HG02588 (cell line): ENCODE data around the gene IFIT5.
"Not testable (repeated sequence)": the region's sequence is repeated elsewhere in the genome, so short reads cannot be mapped to it uniquely, and the experiment has no call there.

Source experiments
- ATAC-seq: cut with Tn5 transposase; IDR thresholded peaks from one replicate; pipeline ENCODE4 v1.9.1; 2021; ENCODE audit warnings: mild to moderate bottlenecking, moderate library complexity; ENCODE audit not compliant: unreplicated experiment

Gene IFIT5

DNA sequence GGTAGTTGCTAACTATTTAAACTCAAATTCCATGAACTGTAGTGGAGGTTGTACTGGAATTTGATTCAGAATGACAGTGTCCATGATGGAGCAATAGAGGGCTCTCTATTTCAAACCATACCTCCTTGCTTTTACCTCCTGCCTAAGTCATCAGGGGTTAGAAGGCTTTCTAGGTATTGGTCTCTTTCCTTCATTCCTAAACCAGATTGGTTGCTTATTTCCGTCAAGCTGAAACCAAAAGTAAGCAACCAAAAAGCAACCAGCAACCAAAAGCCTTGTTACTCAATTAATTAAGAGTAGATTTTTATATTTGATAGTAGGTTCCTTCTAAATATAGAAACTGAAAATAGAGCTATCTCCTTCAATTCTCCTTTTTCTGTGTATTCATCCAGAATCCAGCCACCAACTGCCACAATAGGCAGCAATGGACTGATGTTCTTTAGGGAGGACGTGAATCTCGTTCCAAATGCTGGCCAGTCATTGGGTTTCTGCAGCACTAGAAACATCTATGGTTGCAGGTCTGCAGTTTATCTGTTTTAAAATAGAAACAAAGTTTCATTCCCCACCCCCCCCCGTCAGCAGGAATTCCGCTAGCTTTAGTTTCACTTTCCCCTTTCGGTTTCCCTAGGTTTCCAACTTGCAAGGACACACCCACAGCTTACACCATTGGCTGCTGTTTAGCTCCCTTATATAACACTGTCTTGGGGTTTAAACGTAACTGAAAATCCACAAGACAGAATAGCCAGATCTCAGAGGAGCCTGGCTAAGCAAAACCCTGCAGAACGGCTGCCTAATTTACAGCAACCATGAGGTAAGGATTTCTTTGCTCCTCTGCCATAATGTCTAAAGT, 22.2 kb upstream of the IFIT5 start, which contains the start of gene IFIT1:
TSS of gene IFIT1 (plus strand) at position 717 of the 850 bp plus-strand sequence. CDS start at position 807, 90 bp downstream.
- ATAC-seq: peak; percentile 79

DNA sequence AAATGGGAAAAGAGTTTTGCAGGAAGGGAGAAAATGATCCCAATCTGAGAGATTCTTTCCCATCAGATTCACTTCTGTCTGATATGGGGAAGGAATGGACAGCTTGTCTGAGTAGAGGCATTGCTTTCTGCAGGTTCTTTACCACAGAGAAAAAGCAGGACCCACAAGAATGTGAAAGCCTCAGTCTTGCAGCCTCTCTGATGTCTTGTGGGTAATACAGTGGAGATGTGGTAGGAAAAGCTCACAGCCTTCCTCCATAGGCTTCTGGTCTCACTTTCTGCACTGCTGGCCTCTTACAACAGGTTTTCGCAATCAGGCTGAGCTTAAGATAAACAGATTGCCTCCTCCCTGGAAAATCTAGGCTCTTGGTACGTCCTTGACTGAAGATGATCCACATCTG, 21.4 kb upstream of the IFIT5 start:
- ATAC-seq: peak; percentile 35

DNA sequence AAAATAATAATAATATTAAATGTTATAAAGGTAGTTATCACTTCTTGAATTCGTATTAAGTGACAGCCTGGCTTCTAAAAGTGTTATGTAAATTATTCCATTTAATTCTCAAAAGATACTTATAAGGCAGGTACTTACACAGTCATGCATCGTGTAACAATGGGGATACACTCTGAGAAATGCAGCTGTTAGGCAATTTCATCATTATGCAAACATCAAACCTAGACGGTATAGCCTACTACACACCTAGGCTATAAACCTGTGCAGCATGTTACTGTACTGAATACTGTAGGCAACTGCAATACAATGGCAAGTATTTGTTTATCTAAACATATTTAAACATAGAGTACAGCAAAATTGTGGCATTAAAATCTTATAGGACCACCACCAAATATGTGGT, 20.5 kb upstream of the IFIT5 start:
- no peak for ATAC-seq

DNA sequence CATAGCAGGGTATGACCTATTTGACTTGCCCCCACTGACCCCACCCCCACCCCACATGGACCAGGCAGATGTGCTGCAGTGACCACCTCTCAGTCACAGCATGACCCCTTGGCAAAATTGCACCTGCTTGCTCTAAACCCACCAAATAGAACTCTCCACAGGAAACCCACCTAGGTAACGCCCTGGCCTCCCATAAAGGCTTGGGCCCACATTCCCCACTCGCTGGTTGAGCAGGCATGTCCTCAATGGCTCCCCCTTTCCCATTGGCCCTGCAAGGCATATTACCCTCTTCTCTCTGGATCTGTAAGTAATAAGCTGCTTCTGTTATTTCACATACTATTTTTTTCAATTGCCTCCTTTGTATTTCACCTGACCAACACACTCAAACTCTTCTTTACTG, 19.2 kb upstream of the IFIT5 start:
- ATAC-seq: no peak

DNA sequence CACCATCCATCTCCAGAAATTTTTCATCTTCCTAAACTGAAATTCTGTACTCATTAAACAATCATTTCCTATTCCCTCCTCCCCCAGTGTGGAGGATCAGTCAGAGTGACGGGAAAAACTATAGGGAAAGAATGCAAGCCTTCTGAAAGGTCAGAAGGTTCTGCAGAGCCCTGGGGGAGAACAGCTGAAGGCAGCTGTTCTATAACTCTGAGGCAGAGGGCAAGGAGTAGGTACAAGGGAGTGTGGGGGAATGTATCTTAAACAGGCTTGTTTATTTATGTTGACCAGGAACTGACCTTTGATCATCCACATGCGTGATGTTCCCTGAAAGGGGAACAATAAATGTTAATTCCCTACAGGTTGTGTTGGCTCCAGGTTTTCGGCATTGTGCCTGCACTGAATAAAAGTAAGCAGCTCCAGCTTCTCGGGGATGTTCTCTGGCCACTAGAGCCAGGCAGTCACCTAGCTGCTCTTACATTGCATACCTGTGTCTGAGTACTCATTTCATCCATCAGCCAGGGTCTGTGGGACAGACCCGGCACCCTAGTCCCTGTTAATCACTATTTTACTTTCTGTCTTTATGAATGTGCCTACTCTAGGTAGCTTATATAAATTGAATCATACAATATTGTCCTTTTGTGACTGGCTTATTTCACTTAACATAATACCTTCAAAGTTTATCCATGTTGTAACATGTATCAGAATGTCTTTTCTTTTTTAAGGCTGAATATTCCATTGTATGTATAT, 16.2 kb upstream of the IFIT5 start:
- no peak for ATAC-seq

DNA sequence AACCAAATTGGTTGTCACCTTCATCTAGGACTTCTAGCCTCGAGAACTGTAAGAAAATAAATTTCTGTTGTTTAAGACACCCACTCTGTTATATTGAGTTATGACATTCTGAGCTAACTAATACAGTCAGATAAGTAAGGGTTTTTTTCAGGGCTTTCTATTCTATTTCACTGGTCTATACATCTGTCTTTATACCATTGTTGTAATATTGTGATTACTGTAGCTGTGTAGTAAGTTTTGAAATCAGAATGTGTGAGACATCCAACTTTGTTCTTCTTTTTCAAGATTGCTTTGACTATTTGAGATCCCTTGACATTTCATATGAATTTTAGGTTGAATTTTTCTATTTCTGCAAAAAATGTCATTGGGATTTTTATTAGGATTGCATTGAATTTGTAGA, 14.4 kb upstream of the IFIT5 start:
- no peak for ATAC-seq

DNA sequence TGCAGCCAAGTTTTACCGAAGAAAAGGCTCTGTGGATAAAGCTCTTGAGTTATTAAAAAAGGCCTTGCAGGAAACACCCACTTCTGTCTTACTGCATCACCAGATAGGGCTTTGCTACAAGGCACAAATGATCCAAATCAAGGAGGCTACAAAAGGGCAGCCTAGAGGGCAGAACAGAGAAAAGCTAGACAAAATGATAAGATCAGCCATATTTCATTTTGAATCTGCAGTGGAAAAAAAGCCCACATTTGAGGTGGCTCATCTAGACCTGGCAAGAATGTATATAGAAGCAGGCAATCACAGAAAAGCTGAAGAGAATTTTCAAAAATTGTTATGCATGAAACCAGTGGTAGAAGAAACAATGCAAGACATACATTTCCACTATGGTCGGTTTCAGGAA, 11.3 kb upstream of the IFIT5 start:
- ATAC-seq: no peak

DNA sequence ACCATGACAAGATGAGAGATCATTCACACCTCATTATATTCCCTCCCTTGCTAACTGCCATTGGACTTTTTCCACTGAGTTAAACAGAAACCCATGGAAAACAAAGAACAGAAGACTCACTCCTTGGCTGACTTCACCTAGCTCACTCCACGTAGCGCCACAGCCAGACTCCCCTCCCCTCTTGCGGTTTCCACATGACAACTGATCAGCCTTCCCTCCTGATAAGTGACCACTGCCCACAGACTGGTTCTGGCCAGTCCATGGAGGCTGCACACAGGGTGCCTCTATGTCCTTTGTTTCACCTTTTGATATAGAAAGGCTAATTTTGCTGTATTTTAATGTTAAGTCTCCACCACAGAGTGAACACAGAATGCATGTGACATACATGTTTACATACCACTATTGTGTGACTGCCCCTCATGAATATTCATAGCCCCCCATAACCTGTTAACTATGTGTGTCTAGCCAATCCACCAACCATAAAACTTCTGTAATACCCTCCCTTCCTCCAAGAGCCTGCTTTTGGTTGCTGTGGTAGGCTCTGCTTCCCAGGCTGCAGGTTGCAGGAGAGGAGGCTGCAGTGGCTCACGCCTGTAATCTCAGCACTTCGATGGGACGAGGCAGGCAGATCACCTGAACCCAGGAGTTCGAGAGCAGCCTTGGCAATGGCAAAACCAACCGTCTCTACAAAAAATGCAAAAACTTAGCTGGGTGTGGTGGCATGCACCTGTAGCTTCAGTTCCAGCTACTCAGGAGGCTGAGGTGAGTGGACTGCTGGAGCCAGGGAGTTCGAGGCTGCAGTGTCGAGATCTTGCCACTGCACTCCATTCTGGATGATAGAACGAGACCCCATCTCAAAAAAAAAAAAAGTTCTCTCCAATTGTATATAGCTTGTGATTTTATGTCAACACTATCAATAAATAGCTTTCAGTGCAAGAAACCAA, 10.0 kb upstream of the IFIT5 start:
- ATAC-seq: no peak

DNA sequence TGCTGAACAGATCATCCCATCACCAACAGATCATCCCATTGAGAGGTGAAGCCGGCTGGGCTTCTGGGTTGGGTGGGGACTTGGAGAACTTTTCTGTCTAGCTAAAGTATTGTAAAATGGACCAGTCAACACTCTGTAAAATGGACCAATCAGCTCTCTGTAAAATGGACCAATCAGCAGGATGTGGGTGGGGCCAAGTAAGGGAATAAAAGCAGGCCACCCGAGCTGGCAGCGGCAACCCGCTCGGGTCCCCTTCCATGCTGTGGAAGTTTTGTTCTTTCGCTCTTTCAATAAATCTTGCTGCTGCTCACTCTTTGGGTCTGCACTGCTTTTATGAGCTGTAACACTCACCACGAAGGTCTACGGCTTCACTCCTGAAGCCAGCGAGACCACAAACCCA, 8.2 kb upstream of the IFIT5 start:
- not testable (repeated sequence) for ATAC-seq

DNA sequence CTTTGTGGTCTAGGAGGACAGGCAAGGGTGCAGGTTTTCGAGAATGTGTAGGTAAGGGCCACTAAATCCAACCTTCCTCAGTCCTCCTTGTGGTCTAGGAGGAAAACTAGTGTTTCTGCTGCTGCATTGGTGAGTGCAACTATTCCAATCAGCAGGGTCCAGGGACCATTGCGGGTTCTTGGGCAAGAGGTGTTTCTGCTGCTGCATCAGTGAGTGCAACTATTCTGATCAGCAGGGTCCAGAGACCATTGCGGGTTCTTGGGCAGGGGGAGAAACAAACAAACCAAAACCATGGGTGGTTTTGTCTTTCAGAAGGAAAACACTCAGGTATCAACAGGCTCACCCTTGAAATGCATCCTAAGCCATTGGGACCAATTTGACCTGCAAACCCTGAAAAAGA, 6.6 kb upstream of the IFIT5 start:
- not testable (repeated sequence) for ATAC-seq

DNA sequence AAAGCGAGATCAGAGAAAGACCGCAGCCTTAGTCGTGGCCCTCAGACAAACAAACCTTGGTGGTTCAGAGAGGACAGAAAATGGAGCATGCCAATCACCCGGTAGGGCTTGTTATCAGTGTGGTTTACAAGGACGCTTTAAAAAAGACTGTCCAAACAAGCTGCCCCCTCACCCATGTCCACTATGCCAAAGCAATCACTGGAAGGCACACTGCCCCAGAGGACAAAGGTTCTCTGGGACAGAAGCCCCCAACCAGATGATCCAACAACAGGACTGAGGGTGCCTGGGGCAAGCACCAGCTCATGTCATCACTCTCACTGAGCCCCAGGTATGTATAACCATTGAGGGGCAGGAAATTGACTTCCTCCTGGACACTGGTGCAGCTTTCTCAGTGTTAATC, 5.1 kb upstream of the IFIT5 start:
- not testable (repeated sequence) for ATAC-seq

DNA sequence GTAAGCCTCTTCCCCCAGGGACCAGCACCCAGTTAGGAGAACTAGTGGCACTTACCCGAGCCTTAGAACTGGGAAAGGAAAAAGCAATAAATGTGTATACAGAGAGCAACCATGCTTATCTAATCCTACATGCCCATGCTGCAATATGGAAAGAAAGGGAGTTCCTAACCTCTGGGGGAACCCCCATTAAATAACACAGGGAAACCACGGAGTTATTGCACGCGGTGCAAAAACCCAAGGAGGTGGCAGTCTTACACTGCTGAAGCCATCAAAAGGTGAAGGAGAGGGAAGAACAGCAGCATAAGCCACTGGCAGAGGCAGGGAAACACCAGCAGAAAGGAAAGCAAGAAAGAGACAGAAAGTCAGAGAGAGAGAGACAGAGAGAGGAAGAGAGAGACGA, 3.8 kb upstream of the IFIT5 start:
- not testable (repeated sequence) for ATAC-seq

DNA sequence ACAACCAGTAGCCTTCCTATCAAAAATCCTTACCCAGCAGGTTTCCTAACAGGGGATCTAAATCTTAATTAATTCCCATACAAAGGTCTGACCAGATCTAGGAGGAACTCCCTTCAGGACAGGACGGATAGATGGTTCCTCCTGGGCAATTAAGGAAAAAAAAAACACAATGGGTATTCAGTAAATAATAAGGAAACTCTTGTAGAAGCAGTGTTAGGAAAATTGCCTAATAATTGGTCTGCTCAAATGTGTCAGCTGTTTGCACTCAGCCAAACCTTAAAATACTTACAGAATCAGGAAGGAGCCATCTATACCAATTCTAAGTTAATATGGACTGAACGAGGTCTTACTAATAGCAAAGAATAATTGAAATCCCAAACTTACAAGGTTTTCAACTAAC, 3.2 kb upstream of the IFIT5 start:
- not testable (repeated sequence) for ATAC-seq

DNA sequence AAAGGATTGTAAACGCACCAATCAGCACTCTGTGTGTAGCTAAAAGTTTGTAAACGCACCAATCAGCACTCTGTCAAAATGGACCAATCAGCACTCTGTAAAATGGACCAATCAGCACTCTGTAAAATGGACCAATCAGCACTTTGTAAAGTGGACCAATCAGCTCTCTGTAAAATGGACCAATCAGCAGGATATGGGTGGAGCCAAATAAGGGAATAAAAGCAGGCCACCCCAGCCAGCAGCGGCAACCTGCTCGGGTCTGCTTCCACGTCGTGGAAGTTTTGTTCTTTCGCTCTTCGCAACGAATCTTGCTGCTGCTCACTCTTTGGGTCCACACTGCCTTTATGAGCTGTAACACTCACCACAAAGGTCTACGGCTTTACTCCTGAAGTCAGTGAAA, 2.1 kb upstream of the IFIT5 start:
- ATAC-seq: not testable (repeated sequence)

DNA sequence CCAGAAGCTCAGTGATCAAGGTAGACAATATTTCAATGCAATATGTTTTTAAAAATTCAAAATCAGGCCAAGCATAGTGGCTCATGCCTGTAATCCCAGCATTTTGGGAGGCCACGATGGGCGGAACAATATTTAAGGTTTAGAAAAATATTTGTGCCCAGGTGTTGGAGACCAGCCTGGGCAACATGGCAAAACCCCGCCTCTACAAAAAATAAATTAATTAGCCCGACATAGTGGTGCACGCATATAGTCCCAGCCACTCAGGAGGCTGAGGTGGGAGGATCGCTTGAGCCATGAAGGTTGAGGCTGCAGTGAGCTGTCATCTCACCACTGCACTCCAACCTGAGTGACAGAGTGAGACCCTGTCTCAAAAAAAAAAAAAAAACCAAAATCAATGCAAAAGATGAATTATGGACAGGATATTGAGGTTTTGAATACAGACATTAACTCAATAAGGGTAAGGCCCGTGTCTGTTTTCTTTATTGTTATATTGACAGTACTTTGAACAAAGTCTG, 913 bp upstream of the IFIT5 start:
- ATAC-seq: no peak

DNA sequence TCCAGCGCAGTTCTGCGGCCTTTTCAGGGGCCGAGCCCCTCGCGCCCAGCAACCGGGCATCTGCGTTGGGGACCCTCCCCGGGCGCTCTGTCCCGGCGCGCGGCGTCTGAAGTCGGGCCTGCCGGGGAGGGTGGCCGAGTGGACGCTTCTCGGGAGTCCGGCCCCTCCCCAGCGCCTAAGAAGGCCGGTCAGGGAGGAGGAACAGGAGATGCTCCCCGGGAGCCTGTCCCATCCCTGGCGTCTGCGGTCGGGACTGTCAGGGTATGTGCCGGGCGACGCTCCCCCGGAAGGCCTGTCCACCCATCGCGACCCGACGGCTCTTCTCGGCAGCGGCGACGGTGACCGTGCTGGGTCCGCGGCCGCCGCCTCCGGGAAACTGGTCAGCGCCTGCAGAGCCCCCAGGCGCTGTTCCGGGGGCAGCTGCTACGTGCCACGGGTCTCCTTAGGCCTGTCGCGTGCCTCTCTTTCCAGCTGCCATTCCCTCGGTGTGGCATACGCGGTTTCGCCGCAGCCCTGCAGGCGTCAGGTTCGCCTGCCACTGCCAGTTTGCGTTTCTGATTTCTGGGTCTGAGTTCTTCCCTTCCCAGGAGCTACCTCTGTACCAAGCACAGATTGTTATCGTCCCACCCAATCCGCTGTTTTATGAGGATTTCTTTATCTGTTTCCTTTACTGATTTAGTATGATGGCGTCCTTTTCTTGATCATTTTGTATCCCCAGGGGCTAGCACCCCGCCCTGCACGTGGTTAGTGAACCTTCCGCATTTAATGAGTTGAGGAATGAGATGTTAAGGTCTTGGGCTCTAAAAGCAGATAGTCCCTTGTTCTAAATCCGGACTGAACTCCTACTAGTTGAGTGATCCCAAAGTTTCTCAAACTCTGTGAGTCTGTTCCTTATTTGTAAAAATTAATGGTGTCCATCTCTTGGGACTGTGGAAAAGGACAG, 782 bp downstream of the IFIT5 start:
- ATAC-seq: peak; percentile 37

DNA sequence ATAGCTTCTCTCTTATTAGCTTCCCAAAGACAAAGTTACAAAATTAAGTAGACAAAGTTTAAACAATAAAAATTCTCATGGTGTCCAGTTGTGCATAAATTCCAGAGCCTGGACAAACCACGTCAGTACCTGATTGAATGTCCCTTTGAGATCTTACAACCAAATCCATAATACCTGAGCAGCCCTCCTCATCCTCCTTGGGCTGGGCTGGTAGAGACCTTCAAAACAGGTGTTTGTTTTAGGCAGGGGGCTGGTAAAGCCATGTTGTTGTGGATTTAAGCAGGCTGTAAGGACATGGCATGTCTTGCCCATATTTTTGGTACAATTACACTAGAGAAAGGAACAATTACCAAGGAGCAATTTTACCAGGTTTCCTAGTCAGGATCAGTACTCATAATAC, 2.1 kb downstream of the IFIT5 start:
- no peak for ATAC-seq

DNA sequence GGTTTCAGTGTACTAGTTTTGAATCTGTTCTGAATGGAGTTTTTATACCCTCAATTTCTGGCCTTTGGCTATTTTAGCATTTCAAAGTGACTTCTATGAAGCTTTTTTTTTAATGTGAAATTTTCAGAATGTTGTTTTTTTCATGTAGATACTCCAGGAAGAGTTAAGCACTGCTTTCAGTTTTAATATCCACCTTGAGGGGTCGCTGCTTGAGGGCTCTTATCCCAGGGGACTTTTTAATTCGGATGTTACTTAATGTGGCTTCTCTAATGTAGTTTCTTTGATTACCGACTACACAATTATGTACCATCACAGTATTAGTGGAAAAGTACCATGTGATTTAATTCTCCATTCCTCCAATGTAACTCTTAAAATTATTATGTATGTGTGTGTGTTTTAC, 5.2 kb downstream of the IFIT5 start:
- ATAC-seq: no peak

DNA sequence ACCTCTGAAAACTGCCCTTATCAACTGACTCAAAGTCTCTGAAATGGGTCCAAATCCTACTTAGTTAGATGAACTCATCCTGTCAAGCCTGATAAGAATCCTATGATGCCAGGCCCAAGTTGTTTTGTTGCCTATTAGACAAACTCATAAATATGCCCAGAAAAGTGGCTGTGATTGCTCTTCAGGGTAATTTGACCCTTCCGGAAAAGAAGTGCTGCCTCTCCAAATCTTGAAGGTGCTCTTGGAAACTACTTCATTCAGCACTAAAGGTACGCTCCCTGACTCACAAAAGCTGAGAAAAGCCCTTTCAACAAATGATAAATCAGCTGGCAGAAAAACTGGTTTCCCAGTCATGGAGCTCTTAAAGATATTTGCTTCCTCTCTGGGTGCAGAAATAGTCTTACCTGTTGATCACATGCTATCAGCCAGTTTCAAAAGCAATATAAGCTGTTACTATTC, 6.7 kb downstream of the IFIT5 start:
- ATAC-seq: no peak

DNA sequence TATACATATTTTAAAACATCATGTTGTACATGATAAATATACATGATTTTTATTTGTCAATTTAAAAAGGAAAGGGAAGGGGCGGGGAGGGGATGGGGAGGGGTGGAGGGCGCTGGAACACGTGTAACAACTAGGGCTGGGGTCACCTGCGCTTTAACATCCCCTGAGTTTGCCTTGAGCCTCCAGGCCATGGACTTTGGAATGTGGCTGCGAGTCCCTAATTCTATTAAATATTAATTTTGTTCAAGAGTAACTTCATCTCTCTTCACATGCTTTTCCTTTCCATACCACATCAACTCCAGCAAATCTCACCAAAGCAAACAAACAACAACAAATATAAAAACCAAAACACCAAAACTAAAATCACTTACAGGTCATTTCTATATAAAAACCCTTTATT, 10.6 kb downstream of the IFIT5 start:
- ATAC-seq: no peak
